GM12873 (cell line): ENCODE data around the gene SQOR.

Source experiments
- CTCF ChIP-seq: IDR thresholded peaks from 2 replicates; pipeline ENCODE4 v1.5.1; 2012; ENCODE audit warnings: low read depth, mild to moderate bottlenecking, moderate library complexity, low read length, control low read depth; ENCODE audit not compliant: insufficient read depth; ENCODE audit errors: missing control alignments

The SQOR gene

GRCh38 chr15:45650889-45651525 lies 16.2 kb downstream of the SQOR start:
- no peak for TF ChIP-seq CTCF

GRCh38 chr15:45653702-45654424 lies 19.0 kb downstream of the SQOR start:
- no peak for TF ChIP-seq CTCF

GRCh38 chr15:45654749-45655148 lies 19.9 kb downstream of the SQOR start:
- TF ChIP-seq CTCF = no peak

- TF ChIP-seq CTCF = no peak
These were observed 22.4 kb downstream of the SQOR start for GRCh38 chr15:45657254-45657653.

GRCh38 chr15:45657764-45658545 lies 23.1 kb downstream of the SQOR start:
- TF ChIP-seq CTCF = no peak

GRCh38 chr15:45660231-45660979 lies 25.6 kb downstream of the SQOR start:
- TF ChIP-seq CTCF = peak; percentile 16
